Loucy (cell line): Measurements from ENCODE around the gene KLHL4.

Source experiments
- H2AFZ ChIP-seq: fragments of 200-600 bp; sonication (generic); 2 replicates; pipeline ENCODE4 v1.6.0; 2016; ENCODE audit warnings: antibody characterized with exemption, mild to moderate bottlenecking, low read length, moderate library complexity
- H3F3A ChIP-seq: fragments of 200-600 bp; 2 replicates; pipeline ENCODE4 v1.6.0; 2016; ENCODE audit warnings: antibody characterized with exemption, low read depth, mild to moderate bottlenecking
- H3K27me3 ChIP-seq: fragments of 200-600 bp; sonication (generic); 2 replicates; pipeline ENCODE4 v1.6.1; 2014; ENCODE audit warnings: low read length, mild to moderate bottlenecking; ENCODE audit not compliant: insufficient read depth, poor library complexity, severe bottlenecking
- H3K36me3 ChIP-seq: fragments of 200-600 bp; sonication (generic); 2 replicates; pipeline ENCODE4 v1.6.1; 2016; ENCODE audit warnings: low read length; ENCODE audit not compliant: insufficient read depth
- H3K4me1 ChIP-seq: fragments of 200-600 bp; sonication (generic); 2 replicates; pipeline ENCODE4 v1.5.1; 2014; ENCODE audit warnings: low read length, mild to moderate bottlenecking; ENCODE audit not compliant: insufficient read depth, poor library complexity, severe bottlenecking
- H3K4me2 ChIP-seq: fragments of 200-600 bp; sonication (generic); 2 replicates; pipeline ENCODE4 v1.6.0; 2014; ENCODE audit warnings: antibody characterized with exemption, low read length, low read depth, mild to moderate bottlenecking; ENCODE audit not compliant: poor library complexity, severe bottlenecking
- H3K4me3 ChIP-seq: fragments of 200-600 bp; sonication (generic); 2 replicates; pipeline ENCODE4 v1.5.1; 2014; ENCODE audit warnings: low read length, mild to moderate bottlenecking, mixed read lengths; ENCODE audit not compliant: poor library complexity, severe bottlenecking
- H3K79me2 ChIP-seq: fragments of 200-600 bp; sonication (generic); 2 replicates; pipeline ENCODE4 v1.6.1; 2014; ENCODE audit warnings: low read length; ENCODE audit not compliant: insufficient read depth
- H3K9ac ChIP-seq: fragments of 200-600 bp; sonication (generic); 2 replicates; pipeline ENCODE4 v1.6.0; 2014; ENCODE audit warnings: mild to moderate bottlenecking, low read depth, low read length, moderate library complexity; ENCODE audit not compliant: poor library complexity, severe bottlenecking
- H3K9me2 ChIP-seq: fragments of 200-600 bp; sonication (generic); replicated peaks from 2 replicates; pipeline ENCODE4 v1.6.1; 2016; ENCODE audit warnings: low read depth, low read length, mixed read lengths
- H3K9me3 ChIP-seq: fragments of 200-600 bp; sonication (generic); 2 replicates; pipeline ENCODE4 v1.6.1; 2014; ENCODE audit warnings: mild to moderate bottlenecking, antibody characterized with exemption, low read length, low read depth; ENCODE audit not compliant: insufficient read depth
- H4K20me1 ChIP-seq: fragments of 200-600 bp; sonication (generic); 2 replicates; pipeline ENCODE4 v1.6.0; 2014; ENCODE audit warnings: antibody characterized with exemption, low read length, mild to moderate bottlenecking; ENCODE audit not compliant: insufficient read depth, poor library complexity, severe bottlenecking
- EZH2phosphoT487 ChIP-seq: fragments of 200-600 bp; IDR thresholded peaks from 2 replicates; pipeline ENCODE4 v1.6.1; 2018; ENCODE audit warnings: antibody characterized with exemption, mild to moderate bottlenecking, moderate library complexity, borderline replicate concordance
- TF ChIP-seq, protein P1 (sequence below): fragments of 200-600 bp; sonication (generic); conservative IDR thresholded peaks from 2 replicates; pipeline ENCODE4 v1.5.1; 2014; ENCODE audit warnings: mild to moderate bottlenecking, antibody characterized with exemption, low read length

Gene KLHL4

GRCh38 chrX:87489071-87489470, 28.5 kb upstream of the KLHL4 start:
- H3K36me3 ChIP-seq = no peaks in the 10 kb centered on the region
- no peak for TF ChIP-seq EZH2phosphoT487
- TF ChIP-seq, protein P1, sequence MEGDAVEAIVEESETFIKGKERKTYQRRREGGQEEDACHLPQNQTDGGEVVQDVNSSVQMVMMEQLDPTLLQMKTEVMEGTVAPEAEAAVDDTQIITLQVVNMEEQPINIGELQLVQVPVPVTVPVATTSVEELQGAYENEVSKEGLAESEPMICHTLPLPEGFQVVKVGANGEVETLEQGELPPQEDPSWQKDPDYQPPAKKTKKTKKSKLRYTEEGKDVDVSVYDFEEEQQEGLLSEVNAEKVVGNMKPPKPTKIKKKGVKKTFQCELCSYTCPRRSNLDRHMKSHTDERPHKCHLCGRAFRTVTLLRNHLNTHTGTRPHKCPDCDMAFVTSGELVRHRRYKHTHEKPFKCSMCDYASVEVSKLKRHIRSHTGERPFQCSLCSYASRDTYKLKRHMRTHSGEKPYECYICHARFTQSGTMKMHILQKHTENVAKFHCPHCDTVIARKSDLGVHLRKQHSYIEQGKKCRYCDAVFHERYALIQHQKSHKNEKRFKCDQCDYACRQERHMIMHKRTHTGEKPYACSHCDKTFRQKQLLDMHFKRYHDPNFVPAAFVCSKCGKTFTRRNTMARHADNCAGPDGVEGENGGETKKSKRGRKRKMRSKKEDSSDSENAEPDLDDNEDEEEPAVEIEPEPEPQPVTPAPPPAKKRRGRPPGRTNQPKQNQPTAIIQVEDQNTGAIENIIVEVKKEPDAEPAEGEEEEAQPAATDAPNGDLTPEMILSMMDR = no peak
- no peaks in the 10 kb centered on the region for H3K27me3 ChIP-seq
- H3K4me3 ChIP-seq = no peak overlapping the region
- no peak overlapping the region for H3K4me2 ChIP-seq
- no peaks in the 10 kb centered on the region for H3K9me2 ChIP-seq
- no peak overlapping the region for H2AFZ ChIP-seq
- no peaks in the 10 kb centered on the region for H4K20me1 ChIP-seq
- no peaks in the 10 kb centered on the region for H3F3A ChIP-seq
- H3K9me3 ChIP-seq = no peaks in the 10 kb centered on the region
- no peaks in the 10 kb centered on the region for H3K4me1 ChIP-seq
- H3K79me2 ChIP-seq = no peaks in the 10 kb centered on the region
- H3K9ac ChIP-seq = no peak overlapping the region

DNA sequence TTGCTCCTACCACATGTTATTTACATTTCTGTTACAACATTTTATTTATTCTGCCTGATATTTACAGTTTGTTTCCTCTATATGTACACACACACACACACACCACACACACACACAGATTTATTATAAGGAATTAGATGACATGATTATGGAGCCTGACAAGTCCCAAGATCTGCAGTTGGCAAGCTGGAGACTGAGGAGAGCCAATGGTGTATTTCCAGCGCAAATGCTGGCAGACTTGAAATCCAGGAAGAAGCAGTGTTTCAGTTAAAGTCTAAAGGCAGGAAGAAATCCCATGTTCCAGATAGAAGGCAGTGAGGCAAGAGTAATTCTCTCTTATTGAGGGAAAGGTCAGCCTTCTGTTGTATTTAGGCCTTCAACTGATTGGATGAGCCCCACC, 1.8 kb upstream of the KLHL4 start:
- H3K9me3 ChIP-seq = no peaks in the 10 kb centered on the region
- no peaks in the 10 kb centered on the region for H3K79me2 ChIP-seq
- no peaks in the 10 kb centered on the region for H3K9me2 ChIP-seq
- no peak overlapping the region for H2AFZ ChIP-seq
- H3K4me3 ChIP-seq = no peak overlapping the region
- no peaks in the 10 kb centered on the region for H3K4me1 ChIP-seq
- TF ChIP-seq, protein P1 = no peak
- no peak for TF ChIP-seq EZH2phosphoT487
- no peak overlapping the region for H3K4me2 ChIP-seq
- no peaks in the 10 kb centered on the region for H4K20me1 ChIP-seq
- no peaks in the 10 kb centered on the region for H3K36me3 ChIP-seq
- no peaks in the 10 kb centered on the region for H3F3A ChIP-seq
- H3K9ac ChIP-seq = no peak overlapping the region
- H3K27me3 ChIP-seq = no peaks in the 10 kb centered on the region

DNA sequence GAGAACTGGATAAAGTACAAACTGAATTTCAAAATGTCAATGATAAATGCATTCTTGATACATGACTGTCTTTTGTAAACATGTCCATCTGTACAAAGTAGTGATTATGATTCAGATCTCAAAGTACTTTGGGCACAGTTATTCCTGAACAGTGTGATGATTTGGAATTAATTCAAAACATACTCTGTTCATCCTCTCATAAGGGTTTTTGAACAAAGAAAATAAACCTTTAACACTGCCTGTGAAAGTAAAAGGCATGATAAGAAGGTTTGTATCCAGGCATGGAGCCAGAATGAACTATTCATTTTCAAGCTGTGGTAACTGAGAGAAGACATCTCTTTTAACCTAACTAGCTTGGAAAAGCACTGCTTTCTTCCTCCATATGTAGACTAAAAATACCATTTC, 883 bp upstream of the KLHL4 start:
- no peak overlapping the region for H2AFZ ChIP-seq
- H3K9me3 ChIP-seq = no peaks in the 10 kb centered on the region
- H3K36me3 ChIP-seq = no peaks in the 10 kb centered on the region
- no peaks in the 10 kb centered on the region for H3K27me3 ChIP-seq
- H3K9me2 ChIP-seq = no peaks in the 10 kb centered on the region
- no peak overlapping the region for H3K4me2 ChIP-seq
- no peaks in the 10 kb centered on the region for H3K4me1 ChIP-seq
- H3K79me2 ChIP-seq = no peaks in the 10 kb centered on the region
- TF ChIP-seq, protein P1 = no peak
- no peak for TF ChIP-seq EZH2phosphoT487
- H3K4me3 ChIP-seq = no peak overlapping the region
- H4K20me1 ChIP-seq = no peaks in the 10 kb centered on the region
- H3F3A ChIP-seq = no peaks in the 10 kb centered on the region
- H3K9ac ChIP-seq = no peak overlapping the region
